OCI-LY3 (cell line): ENCODE data around the gene EPHB4.

Source experiments
- CTCF ChIP-seq: fragments of 200-600, 300-600 bp; sonication (generic); IDR thresholded peaks from 2 replicates; pipeline ENCODE4 v1.5.1; 2014; ENCODE audit warnings: antibody characterized with exemption, low read length, low read depth
- EZH2phosphoT487 ChIP-seq: fragments of 200-600 bp; shearing (Covaris generic); IDR thresholded peaks from 2 replicates; pipeline ENCODE4 v1.6.1; 2018; ENCODE audit warnings: antibody characterized with exemption, mixed run types, low read depth

GRCh38 chr7:100837099-100837836, 9.9 kb upstream of the EPHB4 start:
- TF ChIP-seq CTCF (no peak), EZH2phosphoT487 (no peak)
